Measurements from ENCODE around the gene ZNF837. TPM values are rescaled to one million over a fixed set of nuclear protein-coding genes. Genes with fewer than 3 reads are reported as not detected.

The ZNF837 gene
- total RNA-seq, 1 experiment from 2014 or later, result 8.3 TPM

DNA sequence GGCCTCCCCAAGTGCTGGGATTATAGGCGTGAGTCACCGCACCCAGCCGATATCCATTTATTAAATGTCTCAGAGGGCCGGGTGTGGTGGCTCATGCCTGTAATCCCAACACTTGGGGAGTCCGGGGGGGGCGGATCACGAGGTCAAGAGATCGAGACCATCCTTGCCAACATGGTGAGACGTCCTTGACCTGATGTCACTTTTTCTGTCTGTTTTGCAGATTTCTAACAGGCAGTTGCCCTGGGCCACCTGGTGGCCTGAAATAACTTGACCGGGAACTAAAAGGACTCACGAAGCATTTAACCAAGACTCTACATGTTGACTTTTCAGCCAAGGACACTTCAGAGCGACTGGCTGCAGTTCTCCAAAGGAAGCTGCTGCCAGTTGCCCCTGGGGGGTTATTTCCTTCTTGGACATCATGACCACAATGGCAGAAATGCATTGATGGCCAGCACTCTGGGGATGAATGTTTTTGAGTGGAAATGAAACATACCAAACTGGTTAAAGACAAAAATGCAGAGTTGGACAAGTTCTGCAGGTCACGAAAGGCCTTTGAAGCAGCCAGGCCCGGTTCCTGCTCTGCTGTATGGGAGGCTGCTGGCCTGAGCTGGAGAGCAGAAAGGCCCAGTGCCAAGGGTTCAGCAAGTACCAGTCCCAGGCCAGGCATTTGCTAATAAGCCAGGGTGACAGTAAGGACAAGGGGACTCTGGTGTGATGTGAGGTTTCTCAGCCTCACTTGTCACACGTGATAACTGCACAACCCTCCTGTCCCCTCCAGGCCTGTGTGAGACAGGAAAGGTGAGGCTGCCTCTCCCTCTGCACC is 8.3 kb downstream of the ZNF837 start:
- DNase-seq (ENCODE audit: low spot score), result peak; percentile 50

DNA sequence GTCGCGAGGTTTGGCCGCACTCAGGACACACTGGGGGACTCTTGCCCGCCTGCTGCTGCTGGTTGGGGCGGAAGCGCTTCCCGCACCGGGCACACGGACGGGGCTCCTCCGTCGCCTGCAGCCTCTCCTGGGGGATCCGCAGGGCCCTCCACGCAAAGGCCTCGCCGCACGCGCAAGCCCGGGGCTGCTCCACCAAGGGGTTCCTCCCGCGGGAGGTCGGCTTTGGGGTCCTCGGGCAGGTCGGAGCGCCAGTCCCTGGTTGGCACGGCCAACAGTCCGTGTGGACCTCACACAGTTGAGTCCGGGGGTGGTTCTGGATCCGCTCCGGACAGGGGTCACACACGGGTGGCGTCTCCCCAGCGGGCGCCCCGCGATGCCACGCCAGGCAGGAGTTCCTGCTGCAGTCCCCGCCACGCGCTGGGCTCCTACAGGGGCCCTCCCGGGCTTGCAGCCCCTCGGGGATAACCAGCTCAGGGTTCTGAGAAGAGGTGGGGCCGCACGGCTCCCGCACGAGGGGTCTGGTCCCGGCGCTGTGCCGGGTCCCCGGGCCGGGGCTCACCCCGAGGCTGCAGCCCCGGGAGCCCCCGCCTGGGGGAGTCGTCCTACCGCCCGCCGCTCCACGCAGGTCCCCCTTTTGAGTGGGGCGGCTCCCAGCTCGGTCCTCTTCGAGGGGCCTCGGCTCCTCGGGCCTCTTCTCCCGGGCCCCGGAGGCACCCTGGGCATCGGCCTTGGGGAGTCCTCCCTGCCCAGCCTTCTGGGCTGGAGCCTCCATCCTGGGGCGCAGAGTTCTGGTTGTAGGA is 12.1 kb downstream of the ZNF837 start:
- no peak for DNase-seq (ENCODE audit: low spot score)

DNA sequence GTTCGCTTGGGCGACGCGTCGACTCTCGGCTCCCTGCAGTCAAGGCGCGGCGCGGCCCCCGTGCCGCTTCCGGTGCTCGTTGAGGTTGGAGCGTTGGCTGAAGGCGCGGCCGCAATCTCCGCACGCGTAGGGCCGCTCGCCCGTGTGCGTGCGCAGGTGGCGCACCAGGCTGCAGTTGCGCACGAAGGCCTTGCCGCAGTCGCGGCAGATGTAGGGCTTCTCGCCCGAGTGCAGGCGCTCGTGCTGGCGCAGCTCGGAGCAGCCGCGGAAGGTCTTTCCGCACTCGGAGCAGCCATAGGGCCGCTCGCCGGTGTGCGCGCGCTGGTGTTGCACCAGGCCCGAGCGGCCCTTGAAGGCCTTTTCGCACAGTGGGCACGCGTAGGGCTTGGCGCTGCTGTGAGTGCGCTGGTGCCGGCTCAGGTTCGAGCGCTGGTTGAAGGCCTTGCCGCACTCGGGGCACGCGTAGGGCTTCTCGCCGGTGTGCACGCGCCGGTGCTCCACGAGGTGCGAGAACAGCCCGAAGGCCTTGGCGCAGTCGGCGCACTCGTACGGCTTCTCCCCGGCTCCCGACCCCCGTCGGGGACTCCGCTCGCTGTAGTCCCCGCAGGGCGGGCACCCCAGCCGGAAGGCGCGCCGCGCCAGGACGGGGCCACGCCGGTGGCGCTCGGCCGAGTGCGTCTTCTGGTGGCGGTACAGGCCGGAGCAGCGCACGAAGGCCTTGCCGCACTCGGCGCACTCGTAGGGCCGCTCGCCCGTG is 13.0 kb downstream of the ZNF837 start:
- DNase-seq (ENCODE audit: low spot score), result no peak

DNA sequence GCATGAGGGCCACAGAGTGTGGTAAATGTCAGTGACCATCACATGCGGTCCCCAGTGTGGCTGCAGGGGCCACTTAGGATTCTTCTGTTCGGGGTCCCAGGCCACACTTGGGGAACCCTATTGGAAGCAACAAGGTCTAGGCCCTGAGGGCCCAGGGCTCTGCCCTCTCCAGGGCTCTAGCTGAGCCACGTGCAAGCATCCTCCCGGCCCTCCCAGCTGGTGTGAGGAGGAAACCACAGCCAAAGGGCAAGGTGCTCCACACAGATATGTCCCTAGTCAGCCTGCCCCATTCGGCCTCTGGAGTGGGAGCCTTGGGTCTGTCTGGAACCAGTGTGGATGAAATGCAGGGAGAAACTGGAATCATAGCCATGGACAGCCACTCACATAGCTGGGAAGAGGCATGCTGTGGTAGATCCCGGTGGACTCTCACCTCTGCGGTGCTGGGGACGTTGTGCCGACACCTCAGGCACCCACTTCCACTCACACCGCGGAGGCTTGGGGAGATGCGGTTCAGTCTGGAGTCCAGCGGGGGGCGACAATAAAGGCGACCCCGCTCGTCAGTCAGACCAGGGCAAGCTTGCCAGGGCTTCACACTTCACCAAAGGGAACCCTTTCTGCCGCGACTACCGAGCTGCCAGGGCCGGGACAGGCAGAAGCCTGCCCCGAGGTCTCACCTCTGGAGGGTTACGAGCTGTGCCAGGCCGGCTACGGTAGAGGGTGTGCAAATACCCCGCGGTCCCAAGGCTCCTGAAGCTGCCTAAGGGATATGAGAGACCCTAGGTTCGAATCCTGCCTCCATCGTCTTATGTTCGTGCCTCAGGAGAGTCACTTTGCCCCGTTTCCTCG is 14.0 kb downstream of the ZNF837 start:
- DNase-seq (ENCODE audit: low spot score), result no peak

DNA sequence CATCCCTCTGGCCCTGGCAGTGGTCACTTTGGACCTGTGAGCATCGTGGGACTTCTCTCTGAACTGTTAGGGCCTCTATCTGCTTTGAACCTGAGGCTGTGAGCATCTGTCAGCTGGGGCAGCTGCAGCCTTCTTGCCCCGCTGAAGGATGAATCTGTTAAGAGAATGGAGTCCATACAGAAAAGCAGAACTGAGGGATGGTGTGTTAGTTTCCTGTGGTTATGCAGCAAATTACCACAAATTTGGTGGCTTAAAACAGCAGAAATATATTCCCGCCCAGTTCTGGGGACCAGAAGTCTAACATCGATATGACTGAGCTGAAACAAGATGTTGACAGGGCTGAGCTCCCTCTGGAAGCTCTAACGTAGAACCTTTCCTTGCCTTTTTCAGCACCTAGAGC is 16.7 kb downstream of the ZNF837 start:
- no peak for DNase-seq (ENCODE audit: low spot score)

DNA sequence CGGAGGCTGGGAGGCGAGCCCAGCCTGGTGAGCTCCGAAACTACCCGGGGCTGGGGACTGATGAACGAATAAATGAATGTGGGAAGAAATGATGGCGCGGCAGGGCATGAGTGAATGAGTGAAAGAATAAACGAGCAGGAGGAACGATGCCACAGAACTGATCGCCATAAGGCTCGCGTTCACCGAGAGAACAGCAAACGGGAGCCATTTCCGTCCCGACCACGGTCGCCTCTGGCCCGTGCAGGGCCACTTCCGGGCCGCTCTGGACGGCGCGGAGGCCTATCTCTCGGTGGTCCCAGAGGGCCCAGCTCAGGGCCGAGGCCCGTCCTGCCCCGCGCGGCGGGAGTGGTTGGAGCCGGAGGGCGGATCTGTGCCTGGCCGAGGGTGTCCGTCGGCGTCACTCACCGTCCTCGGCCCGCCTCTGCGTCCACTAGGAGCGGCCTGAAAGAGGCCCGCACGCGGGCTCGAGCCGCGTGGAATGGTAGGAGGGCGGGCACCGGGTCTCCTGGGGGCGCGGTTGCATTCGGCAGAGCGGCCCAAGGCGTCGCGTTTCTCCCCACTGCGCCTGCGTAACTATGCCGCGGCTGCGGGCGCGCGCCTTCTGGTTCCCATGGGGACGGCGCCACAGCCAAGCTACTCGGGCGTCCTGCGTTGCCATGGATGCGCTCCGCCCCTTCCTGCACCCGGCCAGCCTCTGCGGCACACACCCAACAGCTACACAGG is 18.4 kb downstream of the ZNF837 start, which contains the start of gene ZNF497:
Gene ZNF497, minus strand, starts transcription at position 480 of the 723 bp plus-strand sequence. CDS start 5,116 bp downstream, outside the sequence.
- peak; percentile 99 for DNase-seq (ENCODE audit: low spot score)

DNA sequence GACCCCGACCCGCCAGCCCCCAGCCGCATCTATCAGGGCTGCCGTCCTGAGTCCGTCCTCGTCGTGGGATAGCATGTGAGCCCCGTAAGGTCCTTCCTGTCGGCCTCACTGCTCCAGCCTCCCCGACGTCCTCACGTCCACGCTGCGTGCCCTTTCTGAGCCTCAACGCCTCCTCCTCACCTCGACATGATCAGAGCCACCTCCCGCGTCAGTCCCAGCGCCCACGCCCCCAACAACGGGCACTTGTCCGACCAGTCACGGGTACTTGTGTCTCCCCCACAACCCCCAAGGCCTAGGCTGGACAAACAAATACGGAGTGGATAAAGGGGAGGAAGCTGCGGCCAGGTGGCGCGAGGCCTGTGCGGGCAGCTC is 18.9 kb downstream of the ZNF837 start:
- DNase-seq (ENCODE audit: low spot score), result no peak

GRCh38 chr19:58357481-58358145 is 23.2 kb downstream of the ZNF837 start:
- DNase-seq (ENCODE audit: low spot score), result no peak

DNA sequence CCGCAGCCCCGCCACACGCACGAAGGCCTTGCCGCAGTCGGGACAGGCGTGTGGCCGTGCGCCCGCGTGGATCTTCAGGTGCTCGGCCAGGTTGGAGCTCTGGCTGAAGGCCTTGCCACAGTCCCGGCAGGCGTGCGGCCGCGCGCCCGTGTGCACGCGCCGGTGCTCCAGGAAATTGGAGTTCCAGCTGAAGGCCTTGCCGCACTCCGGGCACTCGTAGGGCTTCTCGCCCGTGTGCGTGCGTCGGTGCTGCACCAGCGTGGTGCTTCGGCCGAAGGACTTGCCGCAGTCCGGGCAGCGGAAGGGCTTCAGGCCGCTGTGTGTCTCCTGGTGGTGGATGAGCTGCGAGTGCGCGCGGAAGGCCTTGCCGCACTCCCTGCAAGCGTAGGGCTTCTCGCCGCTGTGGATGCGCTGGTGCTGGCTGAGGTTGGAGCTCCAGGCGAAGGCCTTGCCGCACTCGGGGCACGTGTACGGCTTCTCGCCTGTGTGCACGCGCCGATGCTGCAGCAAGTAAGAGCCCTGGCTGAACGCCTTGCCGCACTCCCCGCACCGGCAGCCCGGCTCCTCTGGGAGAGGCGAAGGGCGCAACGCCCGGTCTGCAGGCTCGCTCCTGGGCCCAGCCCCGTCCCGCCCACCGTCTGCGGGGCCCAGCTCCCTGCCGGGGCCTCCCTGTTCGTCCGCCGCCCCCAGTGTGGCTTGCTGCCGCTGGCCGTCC is 23.9 kb downstream of the ZNF837 start:
- no peak for DNase-seq (ENCODE audit: low spot score)

GRCh38 chr19:58355908-58356765 is 24.7 kb downstream of the ZNF837 start:
- no peak for DNase-seq (ENCODE audit: low spot score)

DNA sequence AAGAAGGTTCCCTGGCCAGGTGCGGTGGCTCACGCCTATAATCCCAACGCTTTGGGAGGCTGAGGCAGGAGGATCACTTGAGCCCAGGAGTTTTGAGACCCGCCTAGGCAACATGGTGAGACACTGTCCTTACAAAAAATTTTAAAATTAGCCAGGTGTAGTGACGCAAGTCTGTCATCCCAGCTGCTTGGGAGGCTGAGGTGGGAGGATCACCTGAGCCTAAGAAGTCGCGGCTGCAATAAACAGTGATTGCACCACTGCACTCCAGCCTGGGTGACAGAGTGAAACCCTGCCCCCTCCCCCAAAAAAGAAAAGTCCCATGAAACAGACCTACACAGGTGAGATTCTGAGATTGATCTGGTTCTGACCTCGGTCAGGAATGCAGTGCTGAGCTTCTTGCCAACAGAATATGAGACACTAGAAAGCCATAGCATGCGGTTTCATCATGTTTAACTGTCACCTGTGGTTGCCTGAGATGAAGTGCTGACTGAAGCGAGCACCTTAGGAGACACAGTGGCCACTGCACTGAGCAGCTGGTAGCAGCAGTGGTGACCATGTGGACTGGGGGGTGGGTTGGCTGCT is 25.5 kb downstream of the ZNF837 start:
- no peak for DNase-seq (ENCODE audit: low spot score)

- no peak for DNase-seq (ENCODE audit: low spot score)
Observed at GRCh38 chr19:58354478-58355030, 26.3 kb downstream of the ZNF837 start.

DNA sequence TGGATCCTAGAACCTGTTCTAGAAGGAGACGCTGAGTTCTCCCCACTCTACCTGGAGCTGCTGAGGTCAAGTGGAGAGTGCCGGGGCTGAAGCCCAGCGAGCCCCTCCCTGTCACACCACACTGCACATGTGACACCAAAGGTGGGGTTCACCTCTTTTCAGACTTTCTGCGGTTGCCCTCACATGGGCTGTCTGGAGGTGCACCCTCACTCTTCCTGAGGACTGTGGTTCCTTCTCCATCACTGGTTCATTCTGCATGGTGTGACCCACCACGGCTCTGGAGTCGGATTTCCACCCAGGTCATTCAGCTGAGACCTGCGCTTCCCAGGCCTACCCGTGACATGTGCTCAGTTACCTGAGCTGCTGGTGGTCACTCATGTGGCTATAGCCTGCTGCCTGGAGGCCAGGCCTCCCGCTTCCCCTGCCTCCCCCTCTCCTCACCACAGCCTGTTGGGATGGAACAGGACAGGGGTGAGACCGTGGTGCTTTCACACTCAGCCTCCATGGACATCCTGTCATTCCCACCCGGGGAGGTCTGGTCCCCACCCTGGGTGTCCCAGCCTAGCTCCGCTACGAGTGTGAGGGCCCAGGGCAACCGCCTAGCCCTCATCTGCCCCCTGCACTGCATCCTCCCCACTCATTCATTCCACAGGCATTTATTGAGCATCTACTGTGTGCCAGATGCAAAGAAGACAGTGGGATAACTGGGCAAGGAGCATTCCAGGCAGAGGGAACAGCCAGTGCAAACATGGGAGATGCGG is 26.9 kb downstream of the ZNF837 start:
- DNase-seq (ENCODE audit: low spot score), result no peak

- no peak for DNase-seq (ENCODE audit: low spot score)
Observed at GRCh38 chr19:58352760-58353671, 27.8 kb downstream of the ZNF837 start, which contains the start of gene A1BG. Gene A1BG (minus strand): TSS chr19:58353492. CDS start chr19:58353437, 55 bp downstream.

- DNase-seq (ENCODE audit: low spot score), result no peak
Observed at GRCh38 chr19:58351990-58352755, 28.7 kb downstream of the ZNF837 start.
